Measurements from ENCODE around the gene ARHGAP23. TPM values are rescaled to one million over a fixed set of nuclear protein-coding genes. Genes with fewer than 3 reads are reported as not detected.

The ARHGAP23 gene
- total RNA-seq, 1 experiment from 2014 or later, result 83.5 TPM

DNA sequence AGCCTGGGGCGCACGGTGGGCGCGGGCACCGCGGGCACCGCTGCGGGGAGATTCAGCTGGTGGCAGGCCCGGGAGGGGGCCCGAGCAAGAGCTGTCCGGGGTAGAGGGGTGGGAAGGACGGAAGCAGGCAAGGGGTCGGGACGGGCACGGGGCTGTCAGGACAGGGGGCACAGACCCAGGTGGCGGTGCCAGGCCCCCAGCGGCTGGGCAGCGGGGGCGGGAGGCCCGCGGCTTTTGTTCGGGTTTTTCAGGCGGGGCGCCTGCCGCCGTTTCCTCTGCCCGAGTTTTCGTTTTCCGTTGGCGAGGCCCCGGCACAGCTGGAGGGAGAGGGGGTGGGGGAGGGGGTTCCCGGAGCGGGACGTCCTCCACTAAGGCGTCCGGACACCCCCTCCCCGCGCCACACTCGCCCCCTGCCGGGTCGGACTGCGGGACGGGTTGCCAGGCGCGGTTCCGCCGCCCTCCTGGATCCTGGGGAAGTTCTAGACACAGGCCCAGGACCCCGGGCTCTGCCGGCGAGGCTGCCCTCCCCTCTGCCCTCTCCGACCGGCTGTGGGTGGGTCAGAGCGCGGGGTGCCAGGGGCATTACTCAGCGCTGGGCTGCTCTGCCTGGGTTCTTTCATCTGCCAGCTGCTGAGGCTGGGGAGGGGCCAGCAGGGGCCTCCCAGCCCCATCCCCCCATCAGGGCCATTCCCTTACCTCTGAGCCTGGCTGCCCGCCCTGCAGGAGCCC lies 543 bp downstream of the ARHGAP23 start:
- Histone ChIP-seq H3K4me1 (no peaks in the 10 kb centered on the region), H3K9me3 (no peaks in the 10 kb centered on the region), H3K27me3 (replicated peaks; ENCODE audit: control insufficient read depth, insufficient read depth, low read length) (no peaks in the 10 kb centered on the region), H3K36me3 (ENCODE audit: control insufficient read depth, insufficient read depth, low read length) (no peaks in the 10 kb centered on the region), H3K4me3 (ENCODE audit: low read depth, low read length) (no peak overlapping the region)
- intact Hi-C loops (cut with micrococcal nuclease; ENCODE audit: unreplicated experiment), result loop anchor here (10.0 kb wide), 1 partner anchor 236 kb away; no protein-coding TSS in a partner anchor
- Mint-ChIP-seq H3K27ac (ENCODE audit: unreplicated experiment) (no peak overlapping the region), H3K4me1 (ENCODE audit: low read depth, unreplicated experiment) (peaks cover 7% of the 10 kb centered on the region), H3K27me3 (ENCODE audit: insufficient read depth, unreplicated experiment) (no peaks in the 10 kb centered on the region), H3K9me3 (ENCODE audit: unreplicated experiment) (no peaks in the 10 kb centered on the region), H3K4me3 (ENCODE audit: unreplicated experiment) (no peak overlapping the region), H3K36me3 (ENCODE audit: insufficient read depth, unreplicated experiment) (no peaks in the 10 kb centered on the region)
- no peak for DNase-seq
- TF ChIP-seq, protein P1, sequence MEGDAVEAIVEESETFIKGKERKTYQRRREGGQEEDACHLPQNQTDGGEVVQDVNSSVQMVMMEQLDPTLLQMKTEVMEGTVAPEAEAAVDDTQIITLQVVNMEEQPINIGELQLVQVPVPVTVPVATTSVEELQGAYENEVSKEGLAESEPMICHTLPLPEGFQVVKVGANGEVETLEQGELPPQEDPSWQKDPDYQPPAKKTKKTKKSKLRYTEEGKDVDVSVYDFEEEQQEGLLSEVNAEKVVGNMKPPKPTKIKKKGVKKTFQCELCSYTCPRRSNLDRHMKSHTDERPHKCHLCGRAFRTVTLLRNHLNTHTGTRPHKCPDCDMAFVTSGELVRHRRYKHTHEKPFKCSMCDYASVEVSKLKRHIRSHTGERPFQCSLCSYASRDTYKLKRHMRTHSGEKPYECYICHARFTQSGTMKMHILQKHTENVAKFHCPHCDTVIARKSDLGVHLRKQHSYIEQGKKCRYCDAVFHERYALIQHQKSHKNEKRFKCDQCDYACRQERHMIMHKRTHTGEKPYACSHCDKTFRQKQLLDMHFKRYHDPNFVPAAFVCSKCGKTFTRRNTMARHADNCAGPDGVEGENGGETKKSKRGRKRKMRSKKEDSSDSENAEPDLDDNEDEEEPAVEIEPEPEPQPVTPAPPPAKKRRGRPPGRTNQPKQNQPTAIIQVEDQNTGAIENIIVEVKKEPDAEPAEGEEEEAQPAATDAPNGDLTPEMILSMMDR (IDR thresholded peaks at IDR 0.05; ENCODE audit: insufficient read depth in 1 of 2, low read depth in 1 of 2, low read length in 1 of 2, severe bottlenecking in 1 of 2, unreplicated experiment in 1 of 2), result no peak
- CTCF ChIA-PET, result interaction anchor here (0.7 to 1.3 kb wide), 2 partner anchors 36 to 80 kb away, joined by 4 to 5 read pairs; no protein-coding TSS in a partner anchor
- BruUV-seq (replicated peaks), result no TSS peak
- POLR2A ChIA-PET, result no interaction called here

DNA sequence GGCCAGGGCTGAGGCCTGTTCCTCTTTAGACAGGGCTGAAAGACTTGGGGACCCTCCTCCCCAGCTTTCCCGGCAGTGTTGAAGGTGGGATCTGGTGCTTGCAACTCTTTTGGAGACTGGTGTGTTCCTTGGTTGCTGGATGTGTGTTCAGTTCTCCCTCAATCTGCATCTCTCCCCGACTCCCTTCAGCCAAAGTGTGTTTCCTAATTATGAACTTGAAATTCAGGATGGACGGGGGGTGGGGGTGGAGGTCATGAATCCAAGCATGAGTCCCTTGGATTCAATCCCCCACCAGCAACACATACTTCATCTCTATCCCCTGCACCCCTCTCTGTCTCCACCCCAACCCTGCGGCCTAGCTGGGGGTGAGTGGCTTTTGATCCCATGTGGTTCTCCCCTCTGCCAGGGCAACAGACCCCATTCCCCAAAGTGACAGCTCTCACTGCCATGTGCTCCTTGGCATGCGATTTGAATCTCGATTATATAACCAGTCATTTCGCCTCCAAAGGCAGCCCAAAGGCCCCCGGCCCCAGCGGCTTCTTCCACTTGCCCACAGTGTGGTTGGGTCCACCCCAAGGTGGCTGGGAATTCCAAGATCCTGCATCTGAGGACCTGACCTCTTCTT lies 1.3 kb downstream of the ARHGAP23 start:
- DNase-seq, result no peak
- TF ChIP-seq, protein P1 (IDR thresholded peaks at IDR 0.05; ENCODE audit: insufficient read depth in 1 of 2, low read depth in 1 of 2, low read length in 1 of 2, severe bottlenecking in 1 of 2, unreplicated experiment in 1 of 2), result no peak
- intact Hi-C loops (cut with micrococcal nuclease; ENCODE audit: unreplicated experiment), result loop anchor here (10.0 kb wide), 1 partner anchor 235 kb away; no protein-coding TSS in a partner anchor
- Mint-ChIP-seq H3K9me3 (ENCODE audit: unreplicated experiment) (no peaks in the 10 kb centered on the region), H3K36me3 (ENCODE audit: insufficient read depth, unreplicated experiment) (no peaks in the 10 kb centered on the region), H3K27me3 (ENCODE audit: insufficient read depth, unreplicated experiment) (no peaks in the 10 kb centered on the region), H3K4me3 (ENCODE audit: unreplicated experiment) (no peak overlapping the region), H3K4me1 (ENCODE audit: low read depth, unreplicated experiment) (peaks cover 7% of the 10 kb centered on the region), H3K27ac (ENCODE audit: unreplicated experiment) (no peak overlapping the region)
- BruUV-seq (replicated peaks), result no TSS peak
- ChIA-PET CTCF (interaction anchor here (0.7 kb wide), 1 partner anchor 36 kb away, joined by 5 read pairs; no protein-coding TSS in a partner anchor), POLR2A (no interaction called here)
- H3K4me1 ChIP-seq, result no peaks in the 10 kb centered on the region
- no peaks in the 10 kb centered on the region for H3K36me3 ChIP-seq (ENCODE audit: control insufficient read depth, insufficient read depth, low read length)
- H3K4me3 ChIP-seq (ENCODE audit: low read depth, low read length), result no peak overlapping the region
- no peaks in the 10 kb centered on the region for H3K27me3 ChIP-seq (replicated peaks; ENCODE audit: control insufficient read depth, insufficient read depth, low read length)
- no peaks in the 10 kb centered on the region for H3K9me3 ChIP-seq

DNA sequence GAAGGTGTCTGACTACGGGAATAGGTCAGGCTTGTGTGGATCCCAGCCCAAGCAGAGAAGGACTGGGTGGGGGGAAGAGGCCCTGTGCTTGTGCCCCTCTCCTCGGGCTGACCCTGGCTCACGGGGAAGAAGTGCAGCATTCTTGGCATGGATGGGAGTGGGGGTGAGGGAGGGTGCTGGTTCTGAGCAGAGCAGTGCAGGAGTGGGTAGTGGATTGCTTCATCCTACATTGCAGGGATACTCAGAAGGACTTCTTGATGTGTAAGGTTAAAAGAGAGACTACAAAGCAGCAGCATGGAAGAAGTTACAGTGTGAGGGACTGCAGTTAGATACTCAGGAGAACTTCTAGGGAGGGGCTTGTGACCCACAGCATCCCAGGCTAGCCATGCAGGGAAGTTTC lies 2.1 kb downstream of the ARHGAP23 start:
- ChIA-PET CTCF (no interaction called here), POLR2A (no interaction called here)
- H3K4me1 ChIP-seq, result no peaks in the 10 kb centered on the region
- Mint-ChIP-seq H3K27me3 (ENCODE audit: insufficient read depth, unreplicated experiment) (no peaks in the 10 kb centered on the region), H3K9me3 (ENCODE audit: unreplicated experiment) (no peaks in the 10 kb centered on the region), H3K4me3 (ENCODE audit: unreplicated experiment) (no peak overlapping the region), H3K4me1 (ENCODE audit: low read depth, unreplicated experiment) (peaks cover 7% of the 10 kb centered on the region), H3K36me3 (ENCODE audit: insufficient read depth, unreplicated experiment) (no peaks in the 10 kb centered on the region), H3K27ac (ENCODE audit: unreplicated experiment) (no peak overlapping the region)
- H3K4me3 ChIP-seq (ENCODE audit: low read depth, low read length), result no peak overlapping the region
- H3K36me3 ChIP-seq (ENCODE audit: control insufficient read depth, insufficient read depth, low read length), result no peaks in the 10 kb centered on the region
- TF ChIP-seq, protein P1 (IDR thresholded peaks at IDR 0.05; ENCODE audit: insufficient read depth in 1 of 2, low read depth in 1 of 2, low read length in 1 of 2, severe bottlenecking in 1 of 2, unreplicated experiment in 1 of 2), result no peak
- BruUV-seq (replicated peaks), result no TSS peak
- H3K27me3 ChIP-seq (replicated peaks; ENCODE audit: control insufficient read depth, insufficient read depth, low read length), result no peaks in the 10 kb centered on the region
- H3K9me3 ChIP-seq, result no peaks in the 10 kb centered on the region
- no peak for DNase-seq
- intact Hi-C loops (cut with micrococcal nuclease; ENCODE audit: unreplicated experiment), result no loop called here
